ENCODE results near the gene KCNK5.

DNA sequence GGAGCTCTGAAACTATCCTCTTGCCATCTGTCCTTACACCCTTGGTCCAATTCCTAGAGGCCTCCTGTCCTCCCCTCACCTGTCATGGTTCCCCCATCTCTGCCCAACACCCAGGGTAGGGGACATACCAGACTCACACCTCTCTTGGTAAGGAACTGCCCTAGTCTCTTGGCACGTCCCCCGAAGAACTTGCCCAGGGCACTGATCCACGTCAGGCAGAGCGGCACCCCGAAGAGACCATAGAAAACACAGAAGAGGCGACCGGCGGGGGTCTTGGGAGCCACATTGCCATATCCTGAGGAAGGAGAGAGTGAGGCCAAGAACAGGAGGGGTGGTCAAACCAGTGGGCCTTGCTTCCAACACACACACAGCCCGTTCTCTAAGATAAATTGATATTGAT, 34.8 kb downstream of the KCNK5 start:
- TF ChIP-seq CTCF (IDR thresholded peaks at IDR 0.05) = no peak
- TF ChIP-seq POLR2A (IDR thresholded peaks at IDR 0.05) = no peak
